ENCODE results near the gene SORBS1. TPM values are rescaled to one million over a fixed set of nuclear protein-coding genes. Genes with fewer than 3 reads are reported as not detected.

The SORBS1 gene
- total RNA-seq, 2 donors from 2014 or later = 56.8 to 79.1 TPM

DNA sequence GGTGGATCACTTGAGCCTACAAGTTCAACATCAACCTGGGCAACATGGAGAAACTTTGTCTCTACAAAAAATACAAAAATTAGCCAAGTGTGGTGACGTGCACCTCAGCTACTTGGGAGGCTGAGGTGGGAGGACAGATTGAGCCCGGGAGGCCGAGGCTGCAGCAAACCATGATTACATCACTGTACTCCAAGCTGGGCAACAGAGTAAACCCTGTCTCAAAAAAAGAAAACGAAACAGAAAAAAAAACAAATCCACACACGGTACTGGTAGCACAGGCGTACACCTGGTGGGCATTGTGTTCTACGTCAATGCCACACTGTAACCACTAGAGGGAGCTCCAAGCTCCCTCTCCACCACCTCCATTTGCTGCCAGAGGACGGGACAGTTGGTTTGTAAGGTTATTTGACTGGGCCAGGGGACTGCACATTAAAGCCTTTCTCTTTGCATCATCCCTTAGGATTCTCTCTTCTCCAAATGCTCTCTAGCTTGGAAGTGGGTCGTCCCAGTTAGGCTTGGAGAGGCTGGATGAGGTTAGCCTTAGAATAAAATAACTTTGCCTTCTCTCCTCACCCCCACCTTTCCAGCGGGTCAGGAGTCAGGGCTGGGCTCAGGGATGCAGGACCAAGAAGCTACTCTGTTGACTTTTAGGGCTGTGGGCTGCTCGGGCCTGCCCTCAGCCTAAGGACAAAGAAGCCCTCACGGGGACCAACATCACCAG lies 130.8 kb downstream of the SORBS1 start:
- H3K27me3 ChIP-seq = no peaks in the 10 kb centered on the region
- intact Hi-C loops (cut with DNase I) = loop anchor here (5.0 kb wide), 1 partner anchor 172 kb away; no protein-coding TSS in a partner anchor
- no peak overlapping the region for H3K27ac ChIP-seq
- 26 to 30% methylated on average over 11 to 12 of the region's 12 CpGs for WGBS, 2 donors
- peak; percentile 85 for ATAC-seq
- H3K4me1 ChIP-seq = peaks cover 16% of the 10 kb centered on the region
- no peaks in the 10 kb centered on the region for H3K36me3 ChIP-seq (replicated peaks in 1 of 2; ENCODE audit: insufficient read depth in 1 of 2, low read depth in 2 of 2)
- H3K9me3 ChIP-seq = no peaks in the 10 kb centered on the region
- peak; percentile 62 to 71 (median 68) for DNase-seq
- no peak overlapping the region for H3K4me3 ChIP-seq
- TF ChIP-seq, protein P1, sequence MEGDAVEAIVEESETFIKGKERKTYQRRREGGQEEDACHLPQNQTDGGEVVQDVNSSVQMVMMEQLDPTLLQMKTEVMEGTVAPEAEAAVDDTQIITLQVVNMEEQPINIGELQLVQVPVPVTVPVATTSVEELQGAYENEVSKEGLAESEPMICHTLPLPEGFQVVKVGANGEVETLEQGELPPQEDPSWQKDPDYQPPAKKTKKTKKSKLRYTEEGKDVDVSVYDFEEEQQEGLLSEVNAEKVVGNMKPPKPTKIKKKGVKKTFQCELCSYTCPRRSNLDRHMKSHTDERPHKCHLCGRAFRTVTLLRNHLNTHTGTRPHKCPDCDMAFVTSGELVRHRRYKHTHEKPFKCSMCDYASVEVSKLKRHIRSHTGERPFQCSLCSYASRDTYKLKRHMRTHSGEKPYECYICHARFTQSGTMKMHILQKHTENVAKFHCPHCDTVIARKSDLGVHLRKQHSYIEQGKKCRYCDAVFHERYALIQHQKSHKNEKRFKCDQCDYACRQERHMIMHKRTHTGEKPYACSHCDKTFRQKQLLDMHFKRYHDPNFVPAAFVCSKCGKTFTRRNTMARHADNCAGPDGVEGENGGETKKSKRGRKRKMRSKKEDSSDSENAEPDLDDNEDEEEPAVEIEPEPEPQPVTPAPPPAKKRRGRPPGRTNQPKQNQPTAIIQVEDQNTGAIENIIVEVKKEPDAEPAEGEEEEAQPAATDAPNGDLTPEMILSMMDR (IDR thresholded peaks at IDR 0.05) = peak; percentile 93 to 99 (median 97)
- TF ChIP-seq POLR2A (IDR thresholded peaks at IDR 0.05) = no peak

DNA sequence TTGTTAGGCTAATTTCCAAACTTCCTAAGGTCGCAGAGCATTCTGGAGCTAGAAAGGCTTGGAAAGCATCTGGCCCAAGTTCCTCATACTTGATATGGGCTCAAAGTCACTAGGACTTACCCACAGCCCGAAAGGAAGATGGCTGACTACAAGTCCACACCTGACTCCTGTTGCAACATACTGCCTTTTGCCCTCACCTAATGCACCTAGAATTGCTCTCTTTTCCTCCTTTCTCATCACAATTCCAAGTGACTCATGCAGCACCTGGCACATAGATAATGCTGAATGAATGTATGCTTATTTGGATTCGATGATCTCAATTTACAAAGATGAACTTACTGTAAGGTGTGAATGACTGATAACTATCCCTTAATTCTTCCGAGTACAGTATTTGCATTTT lies 131.5 kb downstream of the SORBS1 start:
- TF ChIP-seq, protein P1 (IDR thresholded peaks at IDR 0.05) = no peak
- TF ChIP-seq POLR2A (IDR thresholded peaks at IDR 0.05) = no peak
- Histone ChIP-seq H3K27me3 (no peaks in the 10 kb centered on the region), H3K4me3 (no peak overlapping the region), H3K27ac (no peak overlapping the region), H3K36me3 (replicated peaks in 1 of 2; ENCODE audit: insufficient read depth in 1 of 2, low read depth in 2 of 2) (no peaks in the 10 kb centered on the region), H3K9me3 (no peaks in the 10 kb centered on the region), H3K4me1 (peaks cover 16% of the 10 kb centered on the region)
- 84 to 90% methylated on average over 4 of the region's 4 CpGs for WGBS, 2 donors
- no peak for DNase-seq
- intact Hi-C loops (cut with DNase I) = loop anchor here (5.0 kb wide), 1 partner anchor 173 kb away; no protein-coding TSS in a partner anchor
- no peak for ATAC-seq

DNA sequence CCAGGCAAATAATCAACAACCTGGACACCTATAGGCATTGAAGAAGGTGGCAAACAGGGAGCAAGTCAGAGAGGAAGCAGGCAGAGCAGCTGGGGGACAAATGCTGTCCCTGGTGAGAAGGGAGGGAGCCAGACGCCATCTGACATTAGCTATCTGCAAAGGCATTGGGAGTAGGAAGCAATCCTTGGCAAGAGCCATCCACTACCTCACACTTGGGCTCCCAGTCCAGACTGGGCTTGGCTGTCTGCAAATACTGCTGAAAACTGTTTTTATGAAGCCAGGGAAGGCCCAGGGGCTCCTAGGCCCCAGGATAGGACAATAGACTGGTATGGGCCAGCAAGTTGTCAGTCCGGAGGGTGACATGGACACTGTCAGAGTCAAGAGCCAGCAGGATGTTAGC lies 132.5 kb downstream of the SORBS1 start:
- ATAC-seq = no peak
- intact Hi-C loops (cut with DNase I) = no loop called here
- Histone ChIP-seq H3K27ac (no peak overlapping the region), H3K4me3 (no peak overlapping the region), H3K4me1 (peaks cover 16% of the 10 kb centered on the region), H3K27me3 (no peaks in the 10 kb centered on the region), H3K9me3 (no peaks in the 10 kb centered on the region), H3K36me3 (replicated peaks in 1 of 2; ENCODE audit: insufficient read depth in 1 of 2, low read depth in 2 of 2) (no peaks in the 10 kb centered on the region)
- TF ChIP-seq, protein P1 (IDR thresholded peaks at IDR 0.05) = no peak
- TF ChIP-seq POLR2A (IDR thresholded peaks at IDR 0.05) = no peak
- DNase-seq = no peak
- 79 to 97% methylated on average over 2 of the region's 2 CpGs for WGBS, 2 donors

DNA sequence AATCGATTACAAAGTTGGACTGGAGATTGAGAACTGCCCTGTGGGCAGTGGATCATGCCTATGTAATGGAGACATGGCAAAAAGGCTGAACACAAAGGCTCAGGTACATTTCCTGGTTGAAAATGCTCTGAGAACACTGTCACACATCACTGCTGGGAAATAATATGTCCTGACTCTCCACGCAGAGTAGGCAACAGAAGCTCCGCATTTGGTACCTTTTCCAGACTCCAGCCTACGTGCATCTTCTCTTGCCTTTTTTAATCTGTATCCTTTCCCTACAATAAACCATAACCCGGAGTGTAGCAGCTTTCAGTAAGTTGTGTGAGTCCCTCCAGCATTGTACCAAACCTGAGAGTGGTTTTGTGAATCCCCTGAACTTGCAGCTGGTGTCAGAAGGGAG lies 134.7 kb downstream of the SORBS1 start:
- no peak overlapping the region for H3K27ac ChIP-seq
- peaks cover 16% of the 10 kb centered on the region for H3K4me1 ChIP-seq
- H3K36me3 ChIP-seq (replicated peaks in 1 of 2; ENCODE audit: insufficient read depth in 1 of 2, low read depth in 2 of 2) = no peaks in the 10 kb centered on the region
- 76 to 78% methylated on average over 5 of the region's 5 CpGs for WGBS, 2 donors
- ATAC-seq (no peak), DNase-seq (no peak)
- no peaks in the 10 kb centered on the region for H3K9me3 ChIP-seq
- intact Hi-C loops (cut with DNase I) = no loop called here
- no peaks in the 10 kb centered on the region for H3K27me3 ChIP-seq
- TF ChIP-seq, protein P1 (IDR thresholded peaks at IDR 0.05) = no peak
- no peak for TF ChIP-seq POLR2A (IDR thresholded peaks at IDR 0.05)
- H3K4me3 ChIP-seq = no peak overlapping the region

Data from body of pancreas (tissue), 4 donors.